Endothelial cell of umbilical vein (primary cell): ENCODE results near the gene HSPA1B. TPM values are rescaled to one million over a fixed set of nuclear protein-coding genes. Genes with fewer than 3 reads are reported as not detected.
A peak's percentile ranks its signal among the peaks of the same experiment; 100 is the strongest.

ENCODE experiments used
- BruUV-seq: library from RNA; stranded (reverse); fragments of 400-500 nt; replicated peaks from 2 replicates; lab custom pipeline; 2021; lab: Mats Ljungman, UMichigan
- CTCF ChIA-PET: fragments of 300-600, 350-600 bp; sonication (Branson Sonifier 250); formaldehyde crosslinking; loops from one replicate; lab custom pipeline; 2021; ENCODE audit warnings: antibody characterized with exemption, inconsistent platforms; lab: Charles Lee
- POLR2A ChIA-PET: fragments of 300-600, 350-600 bp; sonication (Branson Sonifier 250); formaldehyde crosslinking; loops from one replicate; lab custom pipeline; 2021; ENCODE audit warnings: antibody characterized with exemption, inconsistent platforms; lab: Charles Lee
- DNase-seq: peaks from one replicate; pipeline ENCODE4 v3.0.0-alpha.2; 2011; ENCODE audit warnings: low read depth, low spot score
- FAIRE-seq: peaks from 2 replicates; lab custom pipeline; 2011; peaks lifted over from hg19 to GRCh38; lab: Jason Lieb, UNC
- H2AFZ ChIP-seq: 2 replicates; pipeline ENCODE4 v1.6.0; 2012; ENCODE audit warnings: low read depth, low read length, control low read depth, inconsistent platforms
- H3K27ac ChIP-seq: 2 replicates; pipeline ENCODE4 v1.5.1; 2011; ENCODE audit warnings: low read depth, mild to moderate bottlenecking, control low read depth, low read length, moderate library complexity; ENCODE audit not compliant: insufficient read depth
- H3K27me3 ChIP-seq, 2 experiments: 2 replicates each; pipeline versions ENCODE4 v1.6.0 to v1.6.1; 2011; ENCODE audit warnings: low read length in 2 of 2, mixed read lengths in 1 of 2; ENCODE audit not compliant: control insufficient read depth in 2 of 2, insufficient read depth in 2 of 2
- H3K36me3 ChIP-seq, 2 experiments: 2 replicates in 1 of 2; 3 replicates in 1 of 2; pipeline ENCODE4 v1.5.1; 2011; ENCODE audit warnings: low read length in 2 of 2, mild to moderate bottlenecking in 1 of 2, moderate library complexity in 1 of 2; ENCODE audit not compliant: control insufficient read depth in 2 of 2, insufficient read depth in 2 of 2; ENCODE audit errors: extremely low read depth in 1 of 2
- H3K4me1 ChIP-seq: 3 replicates; pipeline ENCODE4 v1.5.1; 2011; ENCODE audit warnings: mild to moderate bottlenecking, low read length; ENCODE audit not compliant: control insufficient read depth, insufficient read depth; ENCODE audit errors: extremely low read depth
- H3K4me2 ChIP-seq: 2 replicates; pipeline ENCODE4 v1.6.1; 2011; ENCODE audit warnings: low read length, control low read depth, mixed read lengths; ENCODE audit not compliant: insufficient read depth
- H3K4me3 ChIP-seq, 3 experiments: fragments of 200-600 bp in 1 of 3; sonication (generic), shearing (Covaris generic) in 1 of 3; replicated peaks in 1 of 3; 2 replicates each; pipeline ENCODE4 v1.5.1; 2011 to 2016; ENCODE audit warnings: control low read depth in 3 of 3, low read length in 3 of 3, mild to moderate bottlenecking in 2 of 3, inconsistent platforms in 1 of 3, low read depth in 1 of 3, moderate library complexity in 1 of 3; ENCODE audit not compliant: insufficient read depth in 1 of 3
- H3K79me2 ChIP-seq: 2 replicates; pipeline ENCODE4 v1.6.0; 2012; ENCODE audit warnings: low read length, inconsistent platforms; ENCODE audit not compliant: control insufficient read depth, insufficient read depth
- H3K9ac ChIP-seq: replicated peaks from 2 replicates; pipeline ENCODE3; 2011; ENCODE audit warnings: low read length, control low read depth; ENCODE audit not compliant: insufficient read depth; ENCODE audit errors: extremely low read depth
- H3K9me1 ChIP-seq: replicated peaks from 3 replicates; pipeline ENCODE4 v1.6.0; 2011; ENCODE audit warnings: mild to moderate bottlenecking, low read length; ENCODE audit not compliant: control insufficient read depth, insufficient read depth; ENCODE audit errors: extremely low read depth
- H3K9me3 ChIP-seq: replicated peaks from 2 replicates; pipeline ENCODE4 v1.5.1; 2012; ENCODE audit warnings: low read length, inconsistent platforms; ENCODE audit not compliant: control insufficient read depth, insufficient read depth
- H4K20me1 ChIP-seq: replicated peaks from 2 replicates; pipeline ENCODE3; 2011; ENCODE audit warnings: mild to moderate bottlenecking, low read length; ENCODE audit not compliant: control insufficient read depth, insufficient read depth; ENCODE audit errors: extremely low read depth
- FOS ChIP-seq: IDR thresholded peaks from 2 replicates; pipeline ENCODE4 v1.6.1; 2011; ENCODE audit warnings: mild to moderate bottlenecking, low read length, moderate library complexity, borderline replicate concordance; ENCODE audit not compliant: insufficient read depth
- JUN ChIP-seq: IDR thresholded peaks from 2 replicates; pipeline ENCODE4 v1.6.1; 2011; ENCODE audit warnings: borderline replicate concordance, low read depth; ENCODE audit not compliant: insufficient read length, insufficient read depth
- POLR2A ChIP-seq: IDR thresholded peaks from 2 replicates; pipeline ENCODE4 v1.6.1; 2012; ENCODE audit warnings: low read depth, mild to moderate bottlenecking, control low read depth, low read length
- POLR2AphosphoS5 ChIP-seq: IDR thresholded peaks from 2 replicates; pipeline ENCODE4 v1.6.1; 2012; ENCODE audit warnings: low read depth, mild to moderate bottlenecking, control low read depth, low read length, moderate library complexity; ENCODE audit not compliant: insufficient read depth
- dilution Hi-C: fragments of 300-500 bp; cut with MboI; formaldehyde crosslinking; loops from one replicate; pipeline ENCODE4 v1.15.0; 2019; ENCODE audit warnings: low sequenced_read_pairs; ENCODE audit not compliant: extremely low pct_ligation_motif_present
- intact Hi-C: fragments of 100-400 bp; cut with micrococcal nuclease; formaldehyde crosslinking; loops from one replicate; pipeline ENCODE4 v1.10.0; 2022
- polyA plus RNA-seq, 4 experiments: library from polyadenylated mRNA; depleted of rRNA in 3 of 4; stranded (reverse) in 3 of 4; unstranded in 1 of 4; fragments of >200 nt; gene quantifications; 2 replicates each; pipeline versions ENCODE4 v1.2.1 to v1.2.3, GENCODE V29; 2011 to 2012; ENCODE audit warnings: missing spikeins in 1 of 4
- small RNA-seq: library from RNA; depleted of rRNA; stranded (forward); fragments of <200 nt; gene quantifications from one replicate; pipeline ENCODE3, GENCODE V24; 2012; ENCODE audit warnings: low replicate concordance, low read depth; ENCODE audit not compliant: insufficient read depth, insufficient read length
- total RNA-seq: library from RNA; stranded (reverse); gene quantifications from 2 replicates; pipeline ENCODE4 v1.2.3, GENCODE V29; 2021
- TF ChIP-seq, protein P1 (sequence below), 2 donors: IDR thresholded peaks; 1 replicate in 1 of 2; 2 replicates in 1 of 2; pipeline ENCODE4 v1.5.1; 2011; ENCODE audit warnings: low read length in 2 of 2, mild to moderate bottlenecking in 2 of 2, moderate library complexity in 2 of 2, control low read depth in 1 of 2, inconsistent platforms in 1 of 2, low read depth in 1 of 2; ENCODE audit not compliant: insufficient read depth in 1 of 2; ENCODE audit errors: extremely low read depth in 1 of 2

HSPA1B gene
- total and polyA plus RNA-seq, 2 donors (not counting 3 experiments of a cell fraction or from before 2014, with no cell fraction given): 27.1 to 54.0 TPM

DNA sequence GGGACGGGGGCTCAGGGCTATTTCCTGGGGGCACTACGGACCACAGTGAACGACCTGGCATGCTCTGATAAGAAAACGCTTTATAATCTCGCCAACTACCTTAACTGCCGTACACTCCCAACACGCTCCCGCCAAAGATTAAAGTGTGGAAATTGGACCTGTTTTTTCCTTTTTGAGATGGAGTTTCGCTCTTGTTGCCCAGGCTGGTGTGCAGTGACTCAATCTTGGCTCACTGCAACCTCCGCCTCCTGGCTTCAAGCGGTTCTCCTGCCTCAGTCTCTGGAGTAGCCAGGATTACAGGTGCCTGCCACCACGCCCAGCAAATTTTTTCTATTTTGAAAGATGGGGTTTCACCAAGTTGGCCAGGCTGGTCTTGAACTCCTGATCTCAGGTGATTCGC lies 51.6 kb downstream of the HSPA1B start:
- CTCF ChIA-PET: no interaction called here
- intact Hi-C loops: no loop called here
- FAIRE-seq: no peak

More for the DNA sequence above, 51.6 kb downstream of the HSPA1B start:
- Histone ChIP-seq H3K4me3 (no peak overlapping the region), H3K36me3 (peaks cover 0 to 34% of the 10 kb centered on the region in 2 experiments), H2AFZ (no peak overlapping the region), H3K9ac (no peak overlapping the region), H3K27ac (no peak overlapping the region), H3K4me1 (peaks cover 6% of the 10 kb centered on the region), H3K79me2 (no peaks in the 10 kb centered on the region), H3K9me3 (no peaks in the 10 kb centered on the region), H3K27me3 (no peaks in the 10 kb centered on the region), H3K9me1 (no peaks in the 10 kb centered on the region), H3K4me2 (no peak overlapping the region), H4K20me1 (no peaks in the 10 kb centered on the region)
- no peak for TF ChIP-seq POLR2AphosphoS5
- TF ChIP-seq POLR2A: no peak
- TF ChIP-seq, protein P1, sequence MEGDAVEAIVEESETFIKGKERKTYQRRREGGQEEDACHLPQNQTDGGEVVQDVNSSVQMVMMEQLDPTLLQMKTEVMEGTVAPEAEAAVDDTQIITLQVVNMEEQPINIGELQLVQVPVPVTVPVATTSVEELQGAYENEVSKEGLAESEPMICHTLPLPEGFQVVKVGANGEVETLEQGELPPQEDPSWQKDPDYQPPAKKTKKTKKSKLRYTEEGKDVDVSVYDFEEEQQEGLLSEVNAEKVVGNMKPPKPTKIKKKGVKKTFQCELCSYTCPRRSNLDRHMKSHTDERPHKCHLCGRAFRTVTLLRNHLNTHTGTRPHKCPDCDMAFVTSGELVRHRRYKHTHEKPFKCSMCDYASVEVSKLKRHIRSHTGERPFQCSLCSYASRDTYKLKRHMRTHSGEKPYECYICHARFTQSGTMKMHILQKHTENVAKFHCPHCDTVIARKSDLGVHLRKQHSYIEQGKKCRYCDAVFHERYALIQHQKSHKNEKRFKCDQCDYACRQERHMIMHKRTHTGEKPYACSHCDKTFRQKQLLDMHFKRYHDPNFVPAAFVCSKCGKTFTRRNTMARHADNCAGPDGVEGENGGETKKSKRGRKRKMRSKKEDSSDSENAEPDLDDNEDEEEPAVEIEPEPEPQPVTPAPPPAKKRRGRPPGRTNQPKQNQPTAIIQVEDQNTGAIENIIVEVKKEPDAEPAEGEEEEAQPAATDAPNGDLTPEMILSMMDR (IDR thresholded peaks at IDR 0.05; ENCODE audit: extremely low read depth in 1 of 2, insufficient read depth in 1 of 2, low read depth in 1 of 2, low read length in 2 of 2): no peak
- TF ChIP-seq FOS: no peak
- no peak for TF ChIP-seq JUN
- DNase-seq: no peak
- BruUV-seq: no TSS peak
- dilution Hi-C loops: no loop called here
- POLR2A ChIA-PET: no interaction called here

Small RNAs within 50 kb of the gene (small RNA-seq; reads per million reads assigned to genes)
- gene RF00019: not detected
- gene SNORD48: 29.8 reads per million, percentile 86 among the genes with 10 or more reads in this experiment
- gene SNORD52: not detected

Other genes with a start within 250 kb of the HSPA1B start
Only the 30 nearest of the 38 such genes appear.
- gene APOM, start 171.8 kb upstream of the HSPA1B start, total RNA-seq: 0.97 TPM in 1 of 2 replicates, not detected in the other
- 2.5 and 2.6 TPM in 2 replicates for gene APOM, start 171.8 kb upstream of the HSPA1B start, polyA plus RNA-seq
- gene C6orf47, start 167.0 kb upstream of the HSPA1B start, total RNA-seq: 12.8 and 15.0 TPM in 2 replicates
- 5.6 and 5.8 TPM in 2 replicates for gene C6orf47, start 167.0 kb upstream of the HSPA1B start, polyA plus RNA-seq
- gene GPANK1, start 162.7 kb upstream of the HSPA1B start, total RNA-seq: 11.7 and 12.6 TPM in 2 replicates
- 13.3 and 17.5 TPM in 2 replicates for gene GPANK1, start 162.7 kb upstream of the HSPA1B start, polyA plus RNA-seq
- gene CSNK2B, start 161.7 kb upstream of the HSPA1B start, total RNA-seq: 206 and 214 TPM in 2 replicates
- 159 and 160 TPM in 2 replicates for gene CSNK2B, start 161.7 kb upstream of the HSPA1B start, polyA plus RNA-seq
- 23.9 and 25.0 TPM in 2 replicates for gene LY6G5B, start 157.8 kb upstream of the HSPA1B start, total RNA-seq
- 13.7 and 15.4 TPM in 2 replicates for gene LY6G5B, start 157.8 kb upstream of the HSPA1B start, polyA plus RNA-seq
- gene LY6G5C, start 146.7 kb upstream of the HSPA1B start, total RNA-seq: 5.2 and 8.2 TPM in 2 replicates
- gene LY6G5C, start 146.7 kb upstream of the HSPA1B start, polyA plus RNA-seq: 11.4 and 11.8 TPM in 2 replicates
- 41.3 and 48.9 TPM in 2 replicates for gene ABHD16A, start 124.4 kb upstream of the HSPA1B start, total RNA-seq
- 60.1 and 60.3 TPM in 2 replicates for gene ABHD16A, start 124.4 kb upstream of the HSPA1B start, polyA plus RNA-seq
- gene LY6G6F, start 120.9 kb upstream of the HSPA1B start, total RNA-seq: not detected in 2 replicates
- gene LY6G6F, start 120.9 kb upstream of the HSPA1B start, polyA plus RNA-seq: not detected in 2 replicates
- not detected in 2 replicates for gene LY6G6D, start 112.4 kb upstream of the HSPA1B start, total RNA-seq
- gene LY6G6D, start 112.4 kb upstream of the HSPA1B start, polyA plus RNA-seq: not detected in 2 replicates
- gene LY6G6C, start 106.0 kb upstream of the HSPA1B start, total RNA-seq: 0.35 TPM in 1 of 2 replicates, not detected in the other
- 0.33 and 0.41 TPM in 2 replicates for gene LY6G6C, start 106.0 kb upstream of the HSPA1B start, polyA plus RNA-seq
- not detected in 2 replicates for gene MPIG6B, start 104.4 kb upstream of the HSPA1B start, total RNA-seq
- not detected in 2 replicates for gene MPIG6B, start 104.4 kb upstream of the HSPA1B start, polyA plus RNA-seq
- gene DDAH2, start 98.4 kb upstream of the HSPA1B start, total RNA-seq: 109 and 116 TPM in 2 replicates
- gene DDAH2, start 98.4 kb upstream of the HSPA1B start, polyA plus RNA-seq: 168 and 176 TPM in 2 replicates
- gene CLIC1, start 91.2 kb upstream of the HSPA1B start, total RNA-seq: 535 and 543 TPM in 2 replicates
- gene CLIC1, start 91.2 kb upstream of the HSPA1B start, polyA plus RNA-seq: 569 and 578 TPM in 2 replicates
- 43.2 and 43.8 TPM in 2 replicates for gene MSH5, start 87.7 kb upstream of the HSPA1B start, total RNA-seq
- gene MSH5, start 87.7 kb upstream of the HSPA1B start, polyA plus RNA-seq: 24.5 and 27.1 TPM in 2 replicates
- 9.4 and 11.7 TPM in 2 replicates for gene SAPCD1, start 65.1 kb upstream of the HSPA1B start, total RNA-seq
- gene SAPCD1, start 65.1 kb upstream of the HSPA1B start, polyA plus RNA-seq: 1.6 and 3.0 TPM in 2 replicates
- gene VWA7, start 50.4 kb upstream of the HSPA1B start, total RNA-seq: 0.25 and 0.51 TPM in 2 replicates
- 0.11 and 0.21 TPM in 2 replicates for gene VWA7, start 50.4 kb upstream of the HSPA1B start, polyA plus RNA-seq
- gene VARS1, start 32.0 kb upstream of the HSPA1B start, total RNA-seq: 121 and 125 TPM in 2 replicates
- gene VARS1, start 32.0 kb upstream of the HSPA1B start, polyA plus RNA-seq: 36.5 and 37.4 TPM in 2 replicates
- gene LSM2, start 20.8 kb upstream of the HSPA1B start, total RNA-seq: 78.1 and 78.6 TPM in 2 replicates
- gene LSM2, start 20.8 kb upstream of the HSPA1B start, polyA plus RNA-seq: 86.0 and 95.5 TPM in 2 replicates
- gene HSPA1L, start 12.5 kb upstream of the HSPA1B start, total RNA-seq: 0.74 and 0.77 TPM in 2 replicates
- gene HSPA1L, start 12.5 kb upstream of the HSPA1B start, polyA plus RNA-seq: 0.32 and 0.35 TPM in 2 replicates
- gene HSPA1A, start 12.2 kb upstream of the HSPA1B start, total RNA-seq: 55.6 and 58.3 TPM in 2 replicates
- gene HSPA1A, start 12.2 kb upstream of the HSPA1B start, polyA plus RNA-seq: 56.0 and 57.2 TPM in 2 replicates
- gene NEU1, start 35.1 kb downstream of the HSPA1B start, total RNA-seq: 61.3 and 62.8 TPM in 2 replicates
- gene NEU1, start 35.1 kb downstream of the HSPA1B start, polyA plus RNA-seq: 111 and 115 TPM in 2 replicates
- gene SLC44A4, start 51.3 kb downstream of the HSPA1B start, total RNA-seq: 0.12 and 0.84 TPM in 2 replicates
- gene SLC44A4, start 51.3 kb downstream of the HSPA1B start, polyA plus RNA-seq: 0.75 and 1.1 TPM in 2 replicates
- gene EHMT2, start 70.0 kb downstream of the HSPA1B start, total RNA-seq: 53.7 and 54.3 TPM in 2 replicates
- gene EHMT2, start 70.0 kb downstream of the HSPA1B start, polyA plus RNA-seq: 53.3 and 56.4 TPM in 2 replicates
- 3.5 and 4.9 TPM in 2 replicates for gene ZBTB12, start 74.3 kb downstream of the HSPA1B start, total RNA-seq
- 2.8 and 2.9 TPM in 2 replicates for gene ZBTB12, start 74.3 kb downstream of the HSPA1B start, polyA plus RNA-seq
- 0.60 TPM in 1 of 2 replicates, not detected in the other for gene C2, start 100.0 kb downstream of the HSPA1B start, total RNA-seq
- gene C2, start 100.0 kb downstream of the HSPA1B start, polyA plus RNA-seq: not detected in 2 replicates
- gene CFB, start 118.4 kb downstream of the HSPA1B start, total RNA-seq: 0.51 and 1.5 TPM in 2 replicates
- gene CFB, start 118.4 kb downstream of the HSPA1B start, polyA plus RNA-seq: 0.87 and 1.0 TPM in 2 replicates
- 68.5 and 71.3 TPM in 2 replicates for gene NELFE, start 131.2 kb downstream of the HSPA1B start, total RNA-seq
- gene NELFE, start 131.2 kb downstream of the HSPA1B start, polyA plus RNA-seq: 50.5 and 55.8 TPM in 2 replicates
- gene SKIC2, start 131.4 kb downstream of the HSPA1B start, total RNA-seq: 67.8 and 76.7 TPM in 2 replicates
- 52.8 and 55.8 TPM in 2 replicates for gene SKIC2, start 131.4 kb downstream of the HSPA1B start, polyA plus RNA-seq
- gene DXO, start 144.4 kb downstream of the HSPA1B start, total RNA-seq: 18.0 and 20.7 TPM in 2 replicates
- gene DXO, start 144.4 kb downstream of the HSPA1B start, polyA plus RNA-seq: 34.9 and 37.7 TPM in 2 replicates
- gene C4A, start 154.3 kb downstream of the HSPA1B start, total RNA-seq: 4.1 and 5.2 TPM in 2 replicates
- 4.4 and 5.7 TPM in 2 replicates for gene C4A, start 154.3 kb downstream of the HSPA1B start, polyA plus RNA-seq